Body of pancreas (tissue), 4 donors: ENCODE results near the gene CPNE5. TPM values are rescaled to one million over a fixed set of nuclear protein-coding genes. Genes with fewer than 3 reads are reported as not detected.

ENCODE experiments used
- ATAC-seq: fragments of 150-250 bp; one replicate; pipeline ENCODE4 v1.9.1; 2016
- DNase-seq, 4 donors: peaks; one replicate each; pipeline ENCODE4 v3.0.0-alpha.2; 2019
- H3K27ac ChIP-seq, 4 donors: fragments of 200-600 bp; sonication (generic); 1 replicate in 3 of 4; 2 replicates in 1 of 4; pipeline versions ENCODE4 v1.5.1 to v1.6.1; 2016 to 2019; ENCODE audit warnings: mild to moderate bottlenecking in 1 of 4, mixed read lengths in 1 of 4, moderate library complexity in 1 of 4
- H3K27me3 ChIP-seq, 2 donors: fragments of 200-600 bp; sonication (generic); one replicate each; pipeline ENCODE4 v1.6.0; 2016; ENCODE audit warnings: mild to moderate bottlenecking in 1 of 2
- H3K36me3 ChIP-seq, 2 donors: fragments of 200-600 bp; sonication (generic); replicated peaks in 1 of 2; 2 replicates each; pipeline ENCODE4 v1.5.1; 2016; ENCODE audit warnings: low read depth in 2 of 2; ENCODE audit not compliant: insufficient read depth in 1 of 2
- H3K4me1 ChIP-seq: fragments of 200-600 bp; sonication (generic); one replicate; pipeline ENCODE4 v1.6.0; 2016
- H3K4me3 ChIP-seq, 2 donors: fragments of 200-600 bp; sonication (generic); 1 replicate in 1 of 2; 2 replicates in 1 of 2; pipeline ENCODE4 v1.5.1; 2016 to 2019
- H3K9me3 ChIP-seq, 3 donors: fragments of 200-600 bp; sonication (generic); 1 replicate in 2 of 3; 2 replicates in 1 of 3; pipeline ENCODE4 v1.5.1; 2016
- CTCF ChIP-seq, 7 experiments: fragments of 450-650 bp in 4 of 7; fragments of 200-600 bp in 3 of 7; sonication (generic) in 3 of 7; IDR thresholded peaks; one replicate each; pipeline ENCODE4 v1.5.1; 2016 to 2019; ENCODE audit warnings: antibody characterized with exemption in 7 of 7
- POLR2A ChIP-seq, 3 donors: fragments of 450-650 bp; IDR thresholded peaks; one replicate each; pipeline ENCODE4 v1.6.1; 2016; ENCODE audit warnings: antibody characterized with exemption in 3 of 3, mild to moderate bottlenecking in 2 of 3
- WGBS, 2 donors: methylation state at CpG; one replicate each; pipeline ENCODE4 v1.1.5; 2017; 5-methylcytosine and 5-hydroxymethylcytosine counted together
- intact Hi-C: fragments of 100-400 bp; cut with DNase I; formaldehyde crosslinking; loops from one replicate; pipeline ENCODE4 v1.15.1; 2023
- total RNA-seq, 2 donors: library from RNA; depleted of rRNA; stranded (reverse); fragments of >200 nt; gene quantifications; one replicate each; pipeline ENCODE4 v1.1.0, GENCODE V29; 2016

Gene CPNE5
- total RNA-seq, 2 donors from 2014 or later: 0.78 TPM; not detected in 1

DNA sequence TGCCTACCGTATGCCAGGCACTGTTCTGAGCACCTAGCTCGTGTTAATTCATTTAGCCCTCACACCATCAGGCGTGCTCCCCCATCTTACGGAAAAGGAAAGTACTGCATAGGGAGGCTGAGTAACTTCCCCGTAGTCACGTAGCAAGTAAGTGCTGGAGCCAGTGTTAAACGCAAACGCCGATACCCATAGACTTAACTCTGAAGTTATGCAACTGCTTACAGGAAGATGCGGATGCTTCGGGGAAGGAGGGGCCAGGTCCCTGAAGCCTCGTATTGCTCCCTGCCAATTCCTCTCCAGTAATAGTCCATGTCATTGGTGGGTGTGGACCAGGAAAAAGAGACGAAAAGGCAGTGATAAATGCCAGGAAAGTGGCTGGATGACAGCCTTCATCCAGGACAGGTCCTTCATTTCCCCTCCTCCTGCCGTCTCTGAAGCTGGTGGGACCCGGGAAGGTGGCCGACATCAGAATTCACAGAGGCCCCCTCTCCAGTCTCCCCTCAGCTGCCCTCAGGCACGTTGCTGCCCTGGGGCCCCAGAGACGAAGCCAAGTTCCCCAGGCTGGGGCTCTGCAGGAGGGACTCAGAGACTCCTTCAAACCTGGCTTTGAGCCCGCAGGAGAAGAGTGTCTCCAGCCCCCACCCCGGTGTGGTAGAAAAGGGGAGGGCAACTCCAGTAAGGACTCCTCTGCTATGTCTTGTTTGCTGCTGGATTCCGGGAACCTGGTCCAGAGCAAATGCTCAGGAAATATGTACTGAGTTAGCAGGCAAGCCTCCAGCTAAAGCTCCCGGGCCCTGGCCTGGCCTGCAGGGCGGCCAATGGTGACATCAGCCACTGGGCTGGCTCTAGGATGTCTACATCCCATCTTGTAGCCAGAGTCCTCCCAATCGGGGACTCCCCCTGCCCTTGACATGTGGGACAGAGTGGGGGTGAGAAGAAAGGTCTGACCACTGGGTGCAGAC lies 103.9 kb downstream of the CPNE5 start:
- Histone ChIP-seq H3K27ac (peak overlapping the region in 3 of 4 donors; percentile 40 to 65 (median 59)), H3K27me3 (no peaks in the 10 kb centered on the region), H3K36me3 (no peaks in the 10 kb centered on the region), H3K4me3 (no peak overlapping the region), H3K9me3 (no peaks in the 10 kb centered on the region), H3K4me1 (peaks cover 5% of the 10 kb centered on the region)
- TF ChIP-seq CTCF (IDR thresholded peaks at IDR 0.05) (peak in 1 of 7 experiments; percentile 6), POLR2A (IDR thresholded peaks at IDR 0.05) (no peak)
- WGBS, 2 donors: 35 to 38% methylated on average over 16 to 24 of the region's 24 CpGs
- ATAC-seq: peak; percentile 79
- intact Hi-C loops: no loop called here
- peak; percentile 37 to 68 (median 64) for DNase-seq

DNA sequence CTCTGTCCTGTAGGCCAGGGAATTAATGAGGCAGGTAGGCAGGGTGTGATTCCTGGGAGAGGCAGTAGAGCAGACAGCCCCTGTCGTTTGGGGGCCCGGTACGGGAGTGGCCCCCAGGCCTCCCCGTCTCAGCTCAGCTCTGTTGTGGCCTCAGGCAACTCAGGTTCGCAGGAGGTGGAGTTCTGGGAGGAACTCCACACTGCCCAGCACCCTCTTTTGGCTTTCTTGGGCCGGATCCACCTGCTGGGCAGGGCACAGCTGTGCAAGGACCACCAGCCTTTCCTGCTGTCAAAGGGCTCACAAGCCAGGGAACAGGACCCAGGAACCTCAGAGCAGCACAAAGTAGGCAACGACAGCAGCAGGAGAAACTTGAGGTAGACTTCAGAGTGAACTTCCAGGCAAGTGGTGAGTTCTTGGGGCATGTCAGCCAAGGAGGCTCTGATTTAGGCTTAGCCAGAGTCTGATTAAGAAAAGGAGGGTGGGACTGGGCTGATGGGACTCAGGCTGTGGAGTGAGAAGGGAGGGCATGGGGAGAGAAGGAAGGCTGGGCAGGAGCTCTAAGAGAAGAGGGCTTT lies 104.7 kb downstream of the CPNE5 start:
- WGBS, 2 donors: 75 to 89% methylated on average over 1 to 7 of the region's 7 CpGs
- intact Hi-C loops: no loop called here

DNA sequence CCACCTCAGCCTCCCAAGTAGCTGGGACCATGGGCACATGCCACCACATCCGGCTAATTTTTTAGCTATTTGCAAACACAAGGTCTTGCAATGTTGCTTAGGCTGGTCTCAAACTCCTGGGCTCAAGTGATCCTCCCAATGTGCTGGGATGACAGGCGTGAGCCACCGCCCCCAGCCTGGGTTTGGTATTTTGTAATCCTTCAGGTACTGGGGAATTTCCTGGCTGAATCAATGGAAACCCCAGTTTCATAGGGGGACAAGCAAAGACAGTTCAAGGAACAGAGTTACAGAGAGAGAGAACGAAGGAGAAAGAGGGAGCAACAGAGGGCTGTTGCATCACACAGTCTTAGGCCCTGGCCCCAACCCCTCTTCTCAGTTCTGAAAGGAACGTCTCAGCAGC lies 105.9 kb downstream of the CPNE5 start:
- no peak for ATAC-seq
- no peak for TF ChIP-seq CTCF (IDR thresholded peaks at IDR 0.05)
- TF ChIP-seq POLR2A (IDR thresholded peaks at IDR 0.05): no peak
- H3K4me1 ChIP-seq: peaks cover 5% of the 10 kb centered on the region
- no peak overlapping the region for H3K27ac ChIP-seq
- no peaks in the 10 kb centered on the region for H3K36me3 ChIP-seq
- no peak for DNase-seq
- no peaks in the 10 kb centered on the region for H3K9me3 ChIP-seq
- intact Hi-C loops: no loop called here
- no peaks in the 10 kb centered on the region for H3K27me3 ChIP-seq
- WGBS, 2 donors: 87 to 90% methylated on average over 5 of the region's 5 CpGs
- H3K4me3 ChIP-seq: no peak overlapping the region

More for the DNA sequence above, 104.7 kb downstream of the CPNE5 start:
- Histone ChIP-seq H3K27me3 (no peaks in the 10 kb centered on the region), H3K9me3 (no peaks in the 10 kb centered on the region), H3K4me3 (no peak overlapping the region), H3K27ac (peak overlapping the region in 2 of 4 donors; percentile 29 to 59), H3K36me3 (no peaks in the 10 kb centered on the region), H3K4me1 (peaks cover 5% of the 10 kb centered on the region)
- DNase-seq (no peak), ATAC-seq (no peak)
- no peak for TF ChIP-seq POLR2A (IDR thresholded peaks at IDR 0.05)
- no peak for TF ChIP-seq CTCF (IDR thresholded peaks at IDR 0.05)

- intact Hi-C loops: no loop called here
- no peak for TF ChIP-seq CTCF (IDR thresholded peaks at IDR 0.05)
- TF ChIP-seq POLR2A (IDR thresholded peaks at IDR 0.05): no peak
- no peaks in the 10 kb centered on the region for H3K36me3 ChIP-seq
- H3K4me3 ChIP-seq: no peak overlapping the region
- H3K4me1 ChIP-seq: peaks cover 5% of the 10 kb centered on the region
- 88 to 90% methylated on average over 6 to 12 of the region's 12 CpGs for WGBS, 2 donors
- H3K27me3 ChIP-seq: no peaks in the 10 kb centered on the region
- no peaks in the 10 kb centered on the region for H3K9me3 ChIP-seq
- ATAC-seq: no peak
- no peak overlapping the region for H3K27ac ChIP-seq
- DNase-seq: no peak
These were observed 107.5 kb downstream of the CPNE5 start for GRCh38 chr6:36731622-36732310.
